Measurements from ENCODE around the gene TMEM132A.

Gene TMEM132A

DNA sequence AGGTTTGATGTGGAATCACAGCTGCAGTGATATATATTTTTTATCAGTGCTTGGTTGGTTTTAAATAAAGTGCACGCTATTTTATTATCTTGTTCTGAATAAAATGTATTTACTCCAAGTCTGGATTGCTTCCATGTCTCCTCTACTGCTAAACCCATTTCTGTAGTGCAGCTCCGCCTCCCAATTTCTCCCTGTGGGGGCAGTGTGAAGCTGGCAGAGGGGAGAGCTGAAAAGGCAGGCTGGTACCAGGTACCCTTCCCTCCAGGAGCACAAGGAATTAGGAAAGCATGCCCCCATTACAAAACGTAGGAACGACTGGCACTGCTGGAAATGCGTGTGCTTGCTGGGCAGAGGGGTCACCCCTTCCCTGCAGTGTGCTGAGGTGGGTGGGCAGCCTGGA lies 934 bp upstream of the TMEM132A start:
- no peak for DNase-seq

DNA sequence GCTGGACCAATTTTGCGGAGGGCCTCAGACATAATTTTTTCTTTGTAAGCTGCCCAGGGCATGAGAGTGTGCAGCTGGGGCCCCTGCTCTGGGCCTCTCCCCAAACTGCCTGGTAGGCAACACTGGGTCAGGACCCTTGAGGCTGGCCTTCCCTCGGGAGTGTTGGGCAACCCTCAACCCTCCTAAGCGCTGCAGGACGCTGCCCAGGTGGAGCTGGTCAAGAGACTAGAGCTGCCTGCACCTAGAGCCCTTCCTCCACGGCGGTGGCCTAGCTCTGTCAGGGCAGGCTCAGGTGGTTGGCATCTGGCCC lies 505 bp upstream of the TMEM132A start:
- DNase-seq, result no peak

DNA sequence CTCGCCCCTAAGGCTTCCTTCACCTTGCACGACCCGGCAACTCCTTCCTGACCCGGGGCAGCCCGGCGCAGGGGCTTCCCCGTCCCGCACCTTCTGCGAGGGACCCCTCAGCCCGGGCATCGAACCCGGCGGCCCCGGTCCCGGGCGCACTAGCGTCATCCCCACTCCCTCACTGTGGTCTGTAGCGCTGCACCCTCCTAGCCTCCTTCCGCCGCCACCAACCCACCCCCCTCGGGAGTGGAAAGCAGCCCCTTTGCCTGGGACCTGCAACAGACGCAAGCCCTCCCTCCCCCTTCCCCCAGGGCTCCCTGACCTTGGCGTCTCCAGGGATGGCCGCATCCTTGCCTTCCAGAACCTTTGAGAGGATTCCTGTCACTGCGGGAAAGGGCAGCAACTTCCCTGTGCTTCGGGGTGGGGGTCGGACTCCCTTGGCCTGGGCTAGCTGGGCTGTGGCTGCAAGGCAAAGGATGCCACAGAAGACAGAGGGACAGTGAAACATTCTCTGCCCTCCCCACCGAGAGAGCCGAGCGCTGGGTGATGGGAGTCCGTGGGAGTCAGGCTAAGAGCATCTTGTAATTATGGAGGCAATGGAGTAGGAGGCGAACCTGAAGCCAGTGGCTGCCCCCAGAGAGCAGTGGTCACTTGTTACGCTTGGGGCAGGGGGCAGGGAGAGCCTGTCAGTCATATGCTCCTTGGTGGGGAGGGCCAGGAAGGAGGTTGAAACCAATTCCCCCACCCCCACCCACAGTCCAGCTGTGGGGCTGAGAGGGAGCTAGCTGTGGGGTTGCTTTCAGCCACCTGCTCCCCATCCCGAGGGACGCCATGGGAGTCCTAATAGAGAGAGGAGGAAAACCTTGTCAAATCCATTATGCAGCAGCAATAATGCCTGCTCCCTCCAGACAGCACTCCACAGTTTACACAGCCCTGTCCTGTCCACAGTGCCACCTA lies 920 bp downstream of the TMEM132A start:
- DNase-seq, result no peak

- no peak for DNase-seq
Measured at GRCh38 chr11:60925868-60926267, 1.6 kb downstream of the TMEM132A start.

- DNase-seq, result no peak
Measured at GRCh38 chr11:60926500-60926899, 2.2 kb downstream of the TMEM132A start.

DNA sequence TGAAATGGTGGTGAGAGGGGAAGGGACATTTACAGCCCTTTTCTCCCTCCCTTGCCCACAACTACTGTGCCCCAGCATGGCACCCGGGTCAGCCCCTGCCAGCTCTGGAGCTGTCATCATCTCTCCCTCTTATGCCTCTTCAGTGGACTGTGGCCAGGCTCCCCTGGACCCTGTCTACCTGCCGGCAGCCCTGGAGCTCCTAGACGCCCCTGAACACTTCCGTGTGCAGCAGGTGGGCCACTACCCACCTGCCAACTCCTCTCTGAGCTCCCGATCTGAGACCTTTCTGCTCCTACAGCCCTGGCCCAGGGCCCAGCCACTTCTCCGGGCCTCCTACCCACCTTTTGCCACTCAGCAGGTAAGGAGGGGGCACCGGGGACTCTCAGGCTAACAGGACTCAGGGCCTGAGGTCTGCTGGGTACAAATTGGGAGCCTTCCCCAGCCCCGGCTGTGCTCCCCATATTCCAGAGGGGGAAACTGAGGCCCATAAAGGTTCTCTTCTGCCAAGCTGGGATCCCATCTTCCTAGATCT lies 2.9 kb downstream of the TMEM132A start:
- DNase-seq, result no peak

DNA sequence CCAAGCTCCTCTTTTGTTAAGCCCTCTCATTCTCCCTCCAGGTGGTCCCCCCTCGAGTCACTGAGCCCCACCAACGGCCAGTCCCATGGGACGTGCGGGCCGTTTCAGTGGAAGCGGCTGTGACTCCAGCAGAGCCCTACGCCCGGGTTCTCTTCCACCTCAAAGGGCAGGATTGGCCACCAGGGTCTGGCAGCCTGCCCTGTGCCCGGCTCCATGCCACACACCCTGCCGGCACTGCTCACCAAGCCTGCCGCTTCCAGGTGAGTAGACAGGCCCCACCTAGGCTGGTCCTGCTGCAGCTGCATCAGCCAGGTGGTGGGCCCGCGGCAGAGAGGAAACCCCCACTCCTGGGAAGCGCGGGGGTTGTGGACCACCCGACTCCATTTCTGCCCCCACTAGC lies 3.3 kb downstream of the TMEM132A start:
- no peak for DNase-seq

GRCh38 chr11:60928563-60929001 lies 4.3 kb downstream of the TMEM132A start:
- no peak for DNase-seq

GRCh38 chr11:60929764-60930163 lies 5.5 kb downstream of the TMEM132A start:
- DNase-seq, result no peak

DNA sequence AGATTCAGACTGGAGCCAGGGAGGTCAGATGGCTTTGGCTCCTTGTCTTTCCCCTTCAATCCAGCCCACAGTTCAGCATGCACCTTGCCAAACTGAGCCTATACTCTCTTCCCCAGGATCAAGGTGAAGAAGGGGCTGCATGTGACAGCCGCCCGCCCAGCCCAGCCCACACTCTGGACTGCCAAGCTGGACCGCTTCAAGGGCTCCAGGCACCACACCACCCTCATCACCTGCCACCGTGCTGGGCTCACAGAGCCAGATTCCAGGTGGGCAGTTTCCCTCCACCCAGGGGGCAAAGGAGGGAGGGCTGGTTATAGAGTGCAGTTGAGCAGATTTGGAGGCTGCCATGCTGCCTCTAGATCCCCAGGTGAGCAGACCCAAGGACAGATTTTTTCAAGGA lies 6.1 kb downstream of the TMEM132A start:
- no peak for DNase-seq

- no peak for DNase-seq
Measured at GRCh38 chr11:60931917-60932316, 7.7 kb downstream of the TMEM132A start.

- DNase-seq, result no peak
Measured at GRCh38 chr11:60932605-60933356, 8.5 kb downstream of the TMEM132A start.

DNA sequence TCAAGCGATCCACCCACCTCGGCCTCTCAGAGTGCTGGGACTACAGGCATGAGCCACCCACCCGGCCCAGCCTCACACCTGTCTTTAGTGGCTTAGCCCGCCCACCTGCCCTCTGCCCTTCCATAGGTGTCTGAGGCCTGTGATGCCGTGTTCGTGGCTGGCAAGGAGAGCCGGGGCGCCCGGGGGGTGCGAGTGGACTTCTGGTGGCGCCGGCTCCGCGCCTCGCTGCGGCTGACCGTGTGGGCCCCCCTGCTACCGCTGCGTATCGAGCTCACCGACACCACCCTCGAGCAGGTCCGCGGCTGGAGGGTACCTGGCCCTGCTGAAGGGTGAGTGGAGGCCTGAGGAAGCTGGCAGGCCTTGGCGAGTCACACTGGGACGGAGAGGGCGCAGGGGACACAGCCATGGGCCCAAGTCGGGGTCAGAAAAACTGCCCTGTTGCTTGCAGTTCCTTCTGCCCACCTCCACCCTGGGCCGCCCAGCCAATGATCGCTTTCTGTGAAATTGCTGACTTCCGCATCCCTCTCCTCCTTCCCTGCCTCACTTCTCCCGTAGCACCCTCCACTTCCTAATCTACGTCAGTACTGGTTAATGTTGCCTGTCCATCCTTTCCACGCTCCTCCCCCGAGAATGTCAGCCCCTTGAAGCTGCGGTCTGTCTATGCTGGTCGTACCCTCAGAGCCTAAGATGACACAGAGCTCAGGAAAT lies 9.3 kb downstream of the TMEM132A start:
- DNase-seq, result no peak

DNA sequence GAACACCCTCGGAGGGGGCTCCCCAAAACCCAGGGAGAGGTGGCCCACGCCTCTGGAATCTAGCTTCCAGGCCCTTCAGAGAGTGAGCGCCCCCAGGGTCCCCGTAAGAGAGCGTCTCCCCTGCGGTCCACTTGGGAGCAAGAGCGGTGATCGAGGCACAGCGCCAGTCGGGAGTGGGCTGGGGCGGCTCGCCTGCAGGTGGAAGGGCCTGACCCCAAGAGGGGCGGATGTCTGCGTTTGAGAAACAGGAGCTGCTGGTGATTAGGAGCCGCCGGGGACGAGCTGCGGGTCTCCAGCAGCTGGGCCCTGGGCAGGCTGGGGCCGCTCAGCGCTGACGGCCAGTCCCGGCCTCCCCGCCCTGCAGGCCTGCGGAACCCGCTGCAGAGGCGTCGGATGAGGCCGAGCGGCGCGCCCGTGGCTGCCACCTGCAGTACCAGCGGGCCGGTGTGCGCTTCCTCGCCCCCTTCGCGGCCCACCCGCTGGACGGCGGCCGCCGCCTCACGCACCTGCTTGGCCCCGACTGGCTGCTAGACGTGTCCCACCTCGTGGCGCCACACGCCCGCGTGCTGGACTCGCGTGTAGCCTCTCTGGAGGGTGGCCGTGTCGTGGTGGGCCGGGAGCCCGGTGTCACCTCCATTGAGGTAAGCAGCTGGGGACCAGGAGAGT lies 10.0 kb downstream of the TMEM132A start:
- no peak for DNase-seq

DNA sequence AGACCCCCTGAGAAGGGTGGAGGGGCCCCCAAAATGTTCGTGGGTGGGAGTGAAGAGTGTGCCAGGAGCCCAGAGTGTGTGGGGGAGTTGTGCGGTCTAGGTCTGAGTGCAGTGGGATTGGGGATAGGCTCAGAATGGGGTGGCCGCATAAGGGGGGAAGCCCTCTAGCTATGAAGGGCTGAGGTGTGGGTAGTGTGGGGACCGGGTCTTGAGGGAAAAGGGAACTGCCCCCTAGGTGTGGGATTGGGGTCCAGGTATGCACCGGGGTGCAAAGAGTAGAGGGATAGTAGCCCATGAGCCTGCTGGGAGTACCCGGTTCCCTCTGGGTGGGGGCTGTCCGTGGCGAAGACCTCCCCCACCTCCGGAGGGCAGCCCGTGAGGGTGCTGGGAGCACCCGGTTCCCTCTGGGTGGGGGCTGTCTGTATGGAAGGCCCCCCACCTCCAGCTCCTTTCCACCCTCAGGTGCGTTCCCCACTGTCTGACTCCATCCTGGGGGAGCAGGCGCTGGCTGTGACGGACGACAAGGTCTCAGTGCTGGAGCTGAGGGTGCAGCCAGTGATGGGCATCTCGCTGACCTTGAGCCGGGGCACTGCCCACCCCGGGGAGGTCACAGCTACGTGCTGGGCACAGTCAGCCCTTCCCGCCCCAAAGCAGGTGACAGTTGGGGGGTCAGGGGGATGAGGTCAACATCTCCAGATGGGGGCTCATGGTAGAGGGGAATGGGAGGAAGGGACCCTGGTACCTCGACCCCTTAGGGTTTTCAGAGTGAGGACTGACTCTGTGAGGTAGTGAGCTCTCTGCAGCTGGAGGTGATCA lies 10.7 kb downstream of the TMEM132A start:
- no peak for DNase-seq

GRCh38 chr11:60935676-60936442 lies 11.6 kb downstream of the TMEM132A start:
- no peak for DNase-seq

DNA sequence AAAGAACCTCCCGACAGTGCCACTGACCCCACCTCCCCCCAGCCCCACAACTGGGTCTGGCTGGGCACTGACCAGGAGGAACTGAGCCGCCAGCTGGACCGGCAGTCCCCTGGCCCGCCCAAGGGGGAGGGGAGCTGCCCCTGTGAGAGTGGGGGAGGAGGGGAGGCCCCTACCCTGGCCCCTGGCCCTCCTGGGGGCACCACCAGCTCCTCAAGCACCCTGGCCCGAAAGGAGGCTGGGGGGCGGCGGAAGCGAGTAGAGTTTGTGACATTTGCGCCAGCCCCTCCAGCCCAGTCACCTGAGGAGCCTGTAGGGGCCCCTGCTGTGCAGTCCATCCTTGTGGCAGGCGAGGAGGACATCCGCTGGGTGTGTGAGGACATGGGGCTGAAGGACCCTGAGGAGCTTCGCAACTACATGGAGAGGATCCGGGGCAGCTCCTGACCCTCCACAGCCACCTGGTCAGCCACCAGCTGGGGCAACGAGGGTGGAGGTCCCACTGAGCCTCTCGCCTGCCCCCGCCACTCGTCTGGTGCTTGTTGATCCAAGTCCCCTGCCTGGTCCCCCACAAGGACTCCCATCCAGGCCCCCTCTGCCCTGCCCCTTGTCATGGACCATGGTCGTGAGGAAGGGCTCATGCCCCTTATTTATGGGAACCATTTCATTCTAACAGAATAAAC lies 12.3 kb downstream of the TMEM132A start:
- no peak for DNase-seq

DNA sequence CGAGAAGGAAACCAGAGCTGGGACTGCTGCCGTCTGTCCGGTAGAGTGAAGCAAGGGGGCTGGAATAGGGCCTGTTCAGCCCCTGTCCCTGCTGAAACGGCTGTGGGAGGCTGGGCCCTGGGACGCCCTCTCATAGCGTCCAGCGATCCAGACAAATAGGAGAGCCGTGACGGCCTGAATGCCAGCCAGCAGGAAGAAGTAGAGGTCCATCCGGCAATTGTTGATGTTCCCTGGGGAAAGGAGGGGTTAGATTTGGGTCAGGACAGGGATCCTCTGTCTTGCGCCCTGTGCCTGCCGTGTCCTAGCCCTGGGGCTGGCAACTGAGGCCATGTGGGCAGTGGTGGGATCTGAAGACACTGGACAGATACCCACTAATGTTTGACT lies 12.9 kb downstream of the TMEM132A start:
- no peak for DNase-seq

- no peak for DNase-seq
Measured at GRCh38 chr11:60937811-60938210, 13.6 kb downstream of the TMEM132A start.

DNA sequence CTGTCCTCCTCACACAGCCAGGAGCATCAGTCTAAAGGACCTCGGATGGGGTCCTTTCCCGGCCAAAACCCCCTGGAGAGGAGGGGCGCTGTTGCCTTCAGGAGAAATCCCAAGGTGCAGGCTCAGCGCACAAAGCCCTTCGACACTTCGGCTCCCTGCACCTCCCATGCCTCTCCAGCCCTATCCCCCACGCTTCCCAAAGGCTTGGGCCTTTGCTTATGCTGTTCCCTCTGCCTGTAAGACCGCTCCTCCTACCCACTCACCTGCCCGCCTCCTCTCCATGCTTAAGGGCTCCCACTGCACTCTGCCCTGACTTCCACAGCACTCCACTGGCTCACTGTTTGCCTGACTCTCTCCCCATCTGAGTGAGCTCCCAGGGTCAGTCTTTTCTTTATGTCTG lies 14.2 kb downstream of the TMEM132A start:
- DNase-seq, result no peak

DNA sequence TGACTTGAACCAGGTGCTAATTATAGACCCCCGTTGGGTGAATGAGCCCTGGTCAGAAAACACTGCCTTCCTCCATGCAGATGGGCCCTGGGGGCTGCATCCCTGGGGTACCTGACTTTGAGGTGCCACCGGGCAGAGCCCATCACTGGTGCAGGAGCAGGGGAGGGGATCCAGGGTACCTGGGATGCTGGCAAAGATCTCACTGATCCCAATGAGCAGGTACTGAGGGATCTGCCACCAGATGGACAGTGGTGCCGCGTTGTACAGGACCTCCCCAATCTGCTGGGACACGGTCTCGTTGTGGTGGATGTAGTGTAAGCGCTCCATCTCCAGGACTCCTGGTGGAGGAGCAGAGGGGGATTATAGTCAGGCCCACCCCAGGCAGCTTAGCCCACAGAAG lies 15.0 kb downstream of the TMEM132A start:
- no peak for DNase-seq

Measured in activated CD4-positive, CD25-positive, alpha-beta regulatory T cell treated with anti-CD3 and anti-CD28 coated beads, Interleukin-2, amount 50 U/mL, for 72 hours (primary cell).